Ovary (tissue), 3 donors: ENCODE results near the gene PLCD1.

Source experiments
- EP300 ChIP-seq: sonication (generic); formaldehyde crosslinking; IDR thresholded peaks from one replicate; pipeline ENCODE4 v1.6.1; 2017; ENCODE audit warnings: antibody characterized with exemption
- POLR2A ChIP-seq: fragments of 450-650 bp; IDR thresholded peaks from one replicate; pipeline ENCODE4 v1.6.1; 2017; ENCODE audit warnings: antibody characterized with exemption, mild to moderate bottlenecking, moderate library complexity
- TF ChIP-seq, protein P1 (sequence below), 3 donors: fragments of 450-650 bp in 2 of 3; fragments of 200-600 bp in 1 of 3; IDR thresholded peaks; one replicate each; pipeline versions ENCODE4 v1.5.1 to v1.8.0; 2016 to 2022; ENCODE audit warnings: antibody characterized with exemption in 3 of 3, mild to moderate bottlenecking in 1 of 3
- donor health status: DM: no; HTN: no; CAD: no.

DNA sequence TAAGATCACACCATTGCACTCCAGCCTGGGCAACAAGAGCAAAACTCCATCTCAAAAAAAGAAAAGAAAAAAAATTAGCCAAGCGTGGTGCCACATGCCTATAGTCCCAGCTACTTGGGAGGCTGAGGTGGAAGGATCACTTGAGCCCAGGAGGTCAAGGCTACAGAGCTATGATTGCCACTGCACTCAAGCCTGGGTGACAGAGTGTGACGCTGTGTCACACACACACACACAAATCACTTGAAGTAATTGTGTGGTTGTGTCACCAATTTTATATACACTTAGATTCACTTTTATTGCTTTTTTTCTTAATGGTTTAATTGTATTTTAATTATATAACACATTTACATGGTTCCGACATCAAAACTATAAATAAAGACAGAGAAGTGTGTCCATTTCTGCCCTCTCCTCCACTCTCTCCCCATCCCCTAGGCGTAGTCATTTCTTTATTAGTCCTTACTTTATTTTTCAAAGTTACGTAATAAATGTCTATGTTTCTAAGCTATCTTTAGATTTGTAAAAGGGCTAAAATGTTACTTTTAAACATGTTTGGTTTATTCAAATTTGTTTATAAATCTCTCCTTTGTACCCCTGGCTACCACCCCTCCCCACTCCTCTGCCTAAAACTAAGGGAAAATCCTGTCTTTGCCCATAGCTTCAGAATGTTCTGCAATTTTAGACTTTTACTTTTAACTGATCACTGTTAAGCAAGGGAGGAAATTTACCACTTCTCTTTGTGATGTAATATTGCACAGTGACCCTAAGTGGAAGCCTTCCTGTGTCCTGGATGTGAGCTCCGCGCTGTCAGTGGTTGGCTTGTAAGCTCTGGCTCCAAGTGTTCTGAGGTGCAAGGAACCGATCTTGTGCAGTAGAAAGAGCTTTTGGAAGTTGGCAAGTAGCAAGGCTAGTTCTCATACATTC is 49.6 kb downstream of the PLCD1 start:
- TF ChIP-seq, protein P1, sequence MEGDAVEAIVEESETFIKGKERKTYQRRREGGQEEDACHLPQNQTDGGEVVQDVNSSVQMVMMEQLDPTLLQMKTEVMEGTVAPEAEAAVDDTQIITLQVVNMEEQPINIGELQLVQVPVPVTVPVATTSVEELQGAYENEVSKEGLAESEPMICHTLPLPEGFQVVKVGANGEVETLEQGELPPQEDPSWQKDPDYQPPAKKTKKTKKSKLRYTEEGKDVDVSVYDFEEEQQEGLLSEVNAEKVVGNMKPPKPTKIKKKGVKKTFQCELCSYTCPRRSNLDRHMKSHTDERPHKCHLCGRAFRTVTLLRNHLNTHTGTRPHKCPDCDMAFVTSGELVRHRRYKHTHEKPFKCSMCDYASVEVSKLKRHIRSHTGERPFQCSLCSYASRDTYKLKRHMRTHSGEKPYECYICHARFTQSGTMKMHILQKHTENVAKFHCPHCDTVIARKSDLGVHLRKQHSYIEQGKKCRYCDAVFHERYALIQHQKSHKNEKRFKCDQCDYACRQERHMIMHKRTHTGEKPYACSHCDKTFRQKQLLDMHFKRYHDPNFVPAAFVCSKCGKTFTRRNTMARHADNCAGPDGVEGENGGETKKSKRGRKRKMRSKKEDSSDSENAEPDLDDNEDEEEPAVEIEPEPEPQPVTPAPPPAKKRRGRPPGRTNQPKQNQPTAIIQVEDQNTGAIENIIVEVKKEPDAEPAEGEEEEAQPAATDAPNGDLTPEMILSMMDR (IDR thresholded peaks at IDR 0.05): no peak
- TF ChIP-seq POLR2A (no peak), EP300 (no peak)
